Measurements from ENCODE around the gene GRIN3B.

GRIN3B gene

GRCh38 chr19:963486-963951 lies 36.7 kb upstream of the GRIN3B start:
- H3K36me3 ChIP-seq (ENCODE audit: control insufficient read depth, insufficient read depth, low read length) = peaks cover 17% of the 10 kb centered on the region

GRCh38 chr19:964116-964520 lies 36.1 kb upstream of the GRIN3B start:
- Histone ChIP-seq H3K27me3 (ENCODE audit: insufficient read depth, low read length, poor library complexity) (no peaks in the 10 kb centered on the region), H3K4me3 (ENCODE audit: low read length) (no peak overlapping the region), H3K23ac (ENCODE audit: low read length) (no peak overlapping the region), H2BK15ac (replicated peaks; ENCODE audit: low read depth) (no peak overlapping the region), H4K8ac (ENCODE audit: low read depth, low read length) (no peak overlapping the region), H2BK5ac (ENCODE audit: low read length) (no peak overlapping the region), H3K18ac (ENCODE audit: low read length) (no peak overlapping the region), H3K4me1 (ENCODE audit: control insufficient read depth, low read depth, low read length) (no peaks in the 10 kb centered on the region), H2BK120ac (ENCODE audit: low read depth, low read length) (no peak overlapping the region), H3K79me1 (ENCODE audit: low read length) (peaks cover 5% of the 10 kb centered on the region), H3K36me3 (ENCODE audit: control insufficient read depth, insufficient read depth, low read length) (peaks cover 17% of the 10 kb centered on the region), H3K4ac (ENCODE audit: low read depth, low read length) (no peak overlapping the region), H3K79me2 (ENCODE audit: control insufficient read depth, insufficient read depth, low read length) (peaks cover under 1% of the 10 kb centered on the region), H4K5ac (ENCODE audit: low read length) (no peak overlapping the region), H2AK5ac (ENCODE audit: low read length) (no peak overlapping the region), H3K27ac (ENCODE audit: low read depth, low read length) (no peak overlapping the region), H3K9ac (ENCODE audit: low read length) (no peak overlapping the region), H3K56ac (ENCODE audit: low read length) (no peak overlapping the region), H3K4me2 (ENCODE audit: low read length) (no peak overlapping the region)
- WGBS (ENCODE audit: extremely low coverage, insufficient coverage, low lambda C conversion rate) = no CpG with 5 or more reads among the region's 16 CpGs
- DNase-seq = no peak

More at GRCh38 chr19:963486-963951, 36.7 kb upstream of the GRIN3B start:
- H3K9ac ChIP-seq (ENCODE audit: low read length) = no peak overlapping the region
- no CpG with 5 or more reads among the region's 11 CpGs for WGBS (ENCODE audit: extremely low coverage, insufficient coverage, low lambda C conversion rate)
- H3K27ac ChIP-seq (ENCODE audit: low read depth, low read length) = no peak overlapping the region
- H2AK5ac ChIP-seq (ENCODE audit: low read length) = no peak overlapping the region
- peaks cover 8% of the 10 kb centered on the region for H3K79me1 ChIP-seq (ENCODE audit: low read length)
- H3K23ac ChIP-seq (ENCODE audit: low read length) = no peak overlapping the region
- peaks cover 4% of the 10 kb centered on the region for H3K79me2 ChIP-seq (ENCODE audit: control insufficient read depth, insufficient read depth, low read length)
- no peak overlapping the region for H2BK120ac ChIP-seq (ENCODE audit: low read depth, low read length)
- H2BK15ac ChIP-seq (replicated peaks; ENCODE audit: low read depth) = no peak overlapping the region
- no peak overlapping the region for H2BK5ac ChIP-seq (ENCODE audit: low read length)
- H4K5ac ChIP-seq (ENCODE audit: low read length) = no peak overlapping the region
- H3K56ac ChIP-seq (ENCODE audit: low read length) = no peak overlapping the region
- H3K27me3 ChIP-seq (ENCODE audit: insufficient read depth, low read length, poor library complexity) = no peaks in the 10 kb centered on the region
- H4K8ac ChIP-seq (ENCODE audit: low read depth, low read length) = no peak overlapping the region
- no peak overlapping the region for H3K4me3 ChIP-seq (ENCODE audit: low read length)
- H3K4me1 ChIP-seq (ENCODE audit: control insufficient read depth, low read depth, low read length) = no peaks in the 10 kb centered on the region
- peak; percentile 66 for DNase-seq
- H3K4ac ChIP-seq (ENCODE audit: low read depth, low read length) = no peak overlapping the region
- no peak overlapping the region for H3K18ac ChIP-seq (ENCODE audit: low read length)
- no peak overlapping the region for H3K4me2 ChIP-seq (ENCODE audit: low read length)

- Histone ChIP-seq H2BK120ac (ENCODE audit: low read depth, low read length) (no peak overlapping the region), H3K4me3 (ENCODE audit: low read length) (no peak overlapping the region), H3K56ac (ENCODE audit: low read length) (no peak overlapping the region), H3K4ac (ENCODE audit: low read depth, low read length) (no peak overlapping the region), H3K79me1 (ENCODE audit: low read length) (peaks cover 4% of the 10 kb centered on the region), H2BK15ac (replicated peaks; ENCODE audit: low read depth) (no peak overlapping the region), H3K23ac (ENCODE audit: low read length) (no peak overlapping the region), H3K18ac (ENCODE audit: low read length) (no peak overlapping the region), H3K9ac (ENCODE audit: low read length) (no peak overlapping the region), H4K5ac (ENCODE audit: low read length) (no peak overlapping the region), H2AK5ac (ENCODE audit: low read length) (no peak overlapping the region), H2BK5ac (ENCODE audit: low read length) (no peak overlapping the region), H3K79me2 (ENCODE audit: control insufficient read depth, insufficient read depth, low read length) (no peaks in the 10 kb centered on the region), H3K36me3 (ENCODE audit: control insufficient read depth, insufficient read depth, low read length) (peaks cover 17% of the 10 kb centered on the region), H3K27me3 (ENCODE audit: insufficient read depth, low read length, poor library complexity) (no peaks in the 10 kb centered on the region), H4K8ac (ENCODE audit: low read depth, low read length) (no peak overlapping the region), H3K4me2 (ENCODE audit: low read length) (no peak overlapping the region), H3K4me1 (ENCODE audit: control insufficient read depth, low read depth, low read length) (no peaks in the 10 kb centered on the region), H3K27ac (ENCODE audit: low read depth, low read length) (no peak overlapping the region)
- WGBS (ENCODE audit: extremely low coverage, insufficient coverage, low lambda C conversion rate) = no CpG with 5 or more reads among the region's 19 CpGs
- DNase-seq = peak; percentile 75
Observed at GRCh38 chr19:964761-965694, 35.2 kb upstream of the GRIN3B start.

GRCh38 chr19:966485-967088 lies 33.6 kb upstream of the GRIN3B start:
- H2BK15ac ChIP-seq (replicated peaks; ENCODE audit: low read depth) = no peak overlapping the region
- no peak overlapping the region for H4K8ac ChIP-seq (ENCODE audit: low read depth, low read length)
- no peaks in the 10 kb centered on the region for H3K27me3 ChIP-seq (ENCODE audit: insufficient read depth, low read length, poor library complexity)
- H3K56ac ChIP-seq (ENCODE audit: low read length) = no peak overlapping the region
- H2BK5ac ChIP-seq (ENCODE audit: low read length) = no peak overlapping the region
- no peak overlapping the region for H3K4me2 ChIP-seq (ENCODE audit: low read length)
- H3K27ac ChIP-seq (ENCODE audit: low read depth, low read length) = no peak overlapping the region
- no peak overlapping the region for H3K18ac ChIP-seq (ENCODE audit: low read length)
- DNase-seq = no peak
- H3K79me2 ChIP-seq (ENCODE audit: control insufficient read depth, insufficient read depth, low read length) = no peaks in the 10 kb centered on the region
- H3K4me3 ChIP-seq (ENCODE audit: low read length) = no peak overlapping the region
- no peak overlapping the region for H3K4ac ChIP-seq (ENCODE audit: low read depth, low read length)
- H3K9ac ChIP-seq (ENCODE audit: low read length) = no peak overlapping the region
- no peak overlapping the region for H4K5ac ChIP-seq (ENCODE audit: low read length)
- peaks cover 1% of the 10 kb centered on the region for H3K79me1 ChIP-seq (ENCODE audit: low read length)
- H2BK120ac ChIP-seq (ENCODE audit: low read depth, low read length) = no peak overlapping the region
- H3K23ac ChIP-seq (ENCODE audit: low read length) = no peak overlapping the region
- WGBS (ENCODE audit: extremely low coverage, insufficient coverage, low lambda C conversion rate) = no CpG with 5 or more reads among the region's 17 CpGs
- no peak overlapping the region for H2AK5ac ChIP-seq (ENCODE audit: low read length)
- H3K4me1 ChIP-seq (ENCODE audit: control insufficient read depth, low read depth, low read length) = no peaks in the 10 kb centered on the region
- H3K36me3 ChIP-seq (ENCODE audit: control insufficient read depth, insufficient read depth, low read length) = peaks cover 21% of the 10 kb centered on the region

GRCh38 chr19:970695-971094 lies 29.5 kb upstream of the GRIN3B start:
- Histone ChIP-seq H3K4ac (ENCODE audit: low read depth, low read length) (no peak overlapping the region), H2BK5ac (ENCODE audit: low read length) (no peak overlapping the region), H3K27ac (ENCODE audit: low read depth, low read length) (no peak overlapping the region), H3K4me1 (ENCODE audit: control insufficient read depth, low read depth, low read length) (no peaks in the 10 kb centered on the region), H3K27me3 (ENCODE audit: insufficient read depth, low read length, poor library complexity) (no peaks in the 10 kb centered on the region), H3K56ac (ENCODE audit: low read length) (no peak overlapping the region), H3K36me3 (ENCODE audit: control insufficient read depth, insufficient read depth, low read length) (peaks cover 15% of the 10 kb centered on the region), H2BK15ac (replicated peaks; ENCODE audit: low read depth) (no peak overlapping the region), H3K23ac (ENCODE audit: low read length) (no peak overlapping the region), H2AK5ac (ENCODE audit: low read length) (no peak overlapping the region), H3K9ac (ENCODE audit: low read length) (no peak overlapping the region), H4K8ac (ENCODE audit: low read depth, low read length) (no peak overlapping the region), H2BK120ac (ENCODE audit: low read depth, low read length) (no peak overlapping the region), H3K79me2 (ENCODE audit: control insufficient read depth, insufficient read depth, low read length) (no peaks in the 10 kb centered on the region), H3K79me1 (ENCODE audit: low read length) (no peaks in the 10 kb centered on the region), H3K18ac (ENCODE audit: low read length) (no peak overlapping the region), H3K4me2 (ENCODE audit: low read length) (no peak overlapping the region), H3K4me3 (ENCODE audit: low read length) (peak overlapping the region; percentile 29), H4K5ac (ENCODE audit: low read length) (no peak overlapping the region)
- no CpG with 5 or more reads among the region's 14 CpGs for WGBS (ENCODE audit: extremely low coverage, insufficient coverage, low lambda C conversion rate)
- peak; percentile 65 for DNase-seq

Measured in mesendoderm (in vitro differentiated cells).